ENCODE measurements around the gene RABEP1.
A peak's percentile ranks its signal among the peaks of the same experiment; 100 is the strongest.

The RABEP1 gene

GRCh38 chr17:5282642-5283217 lies 646 bp downstream of the RABEP1 start:
- peak; percentile 74 for DNase-seq

DNA sequence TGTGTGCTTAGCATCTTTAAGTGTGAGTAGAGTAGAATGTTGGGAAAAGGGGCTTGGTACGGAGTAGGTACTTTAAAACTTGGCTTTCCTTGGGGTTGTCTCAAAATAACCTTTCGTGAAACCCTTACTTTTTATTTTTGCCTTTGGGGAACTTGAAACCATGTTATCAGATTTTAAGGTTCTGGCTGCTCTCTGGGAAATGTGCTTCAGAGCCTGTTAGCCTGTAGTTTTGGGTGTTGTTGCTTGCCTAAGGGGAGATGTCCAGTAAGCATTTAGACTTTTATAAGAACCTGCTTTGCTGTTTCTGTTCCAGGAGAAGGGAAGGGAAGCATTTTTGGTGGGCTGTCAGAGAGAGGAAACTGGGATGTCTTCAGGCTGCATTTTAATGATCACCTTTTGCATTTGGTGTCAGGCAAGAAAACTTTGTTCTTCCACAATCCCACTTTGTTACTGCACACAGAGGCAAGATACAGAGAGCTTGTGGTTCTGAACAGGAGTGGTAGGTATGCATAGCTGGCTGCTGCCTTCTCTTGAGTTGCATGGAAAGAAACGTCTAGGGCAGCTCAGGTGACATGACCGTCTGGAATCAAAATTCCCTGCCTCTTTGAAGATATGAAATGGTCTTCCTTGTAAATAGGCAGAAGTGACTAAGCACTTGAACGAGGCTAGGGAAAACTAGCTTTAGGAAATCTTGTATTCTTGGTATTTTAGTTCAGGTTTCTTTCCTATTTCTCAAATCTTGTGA lies 1.7 kb downstream of the RABEP1 start:
- DNase-seq, result no peak

DNA sequence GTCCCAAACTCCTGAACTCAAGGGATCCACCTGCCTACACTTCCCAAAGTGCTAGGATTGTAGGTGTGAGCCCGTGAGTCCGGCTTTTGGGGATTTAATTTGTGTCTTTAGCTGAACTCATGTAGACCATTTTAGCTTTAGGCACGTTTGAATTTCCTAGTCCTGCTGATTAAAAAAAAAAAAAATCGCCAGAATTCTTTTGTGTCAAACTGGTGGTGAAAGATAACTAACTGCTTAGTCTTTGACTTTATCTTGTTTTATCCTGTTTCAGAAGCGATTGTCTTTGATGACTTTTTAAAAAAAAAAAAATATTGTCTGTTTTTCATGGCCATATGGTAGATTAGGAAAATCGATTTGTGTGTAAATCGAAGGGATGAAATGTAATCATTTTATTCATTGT lies 2.6 kb downstream of the RABEP1 start:
- DNase-seq, result no peak

DNA sequence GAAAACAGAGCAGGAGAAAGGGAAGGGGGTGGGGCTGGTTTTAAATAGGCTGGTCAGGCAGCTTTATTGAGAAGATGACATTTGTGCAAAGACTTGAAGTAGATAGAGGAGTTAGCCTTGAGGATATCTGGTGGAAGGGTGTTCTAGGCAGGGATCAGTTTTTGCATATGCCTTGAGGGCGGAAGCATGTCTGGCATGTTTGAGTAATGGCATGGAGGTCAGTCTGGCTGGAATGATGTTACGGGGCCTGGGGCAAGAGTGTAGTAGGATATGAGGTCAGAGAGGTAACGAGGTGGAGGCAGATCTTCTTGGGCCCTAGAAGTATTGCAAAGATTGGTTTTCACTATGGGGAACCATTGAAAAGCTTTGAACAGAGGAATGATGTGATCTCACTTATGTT lies 4.8 kb downstream of the RABEP1 start:
- DNase-seq, result no peak

GRCh38 chr17:5291683-5292350 lies 9.7 kb downstream of the RABEP1 start:
- DNase-seq, result no peak

GRCh38 chr17:5297245-5297644 lies 15.2 kb downstream of the RABEP1 start:
- peak; percentile 32 for DNase-seq

DNA sequence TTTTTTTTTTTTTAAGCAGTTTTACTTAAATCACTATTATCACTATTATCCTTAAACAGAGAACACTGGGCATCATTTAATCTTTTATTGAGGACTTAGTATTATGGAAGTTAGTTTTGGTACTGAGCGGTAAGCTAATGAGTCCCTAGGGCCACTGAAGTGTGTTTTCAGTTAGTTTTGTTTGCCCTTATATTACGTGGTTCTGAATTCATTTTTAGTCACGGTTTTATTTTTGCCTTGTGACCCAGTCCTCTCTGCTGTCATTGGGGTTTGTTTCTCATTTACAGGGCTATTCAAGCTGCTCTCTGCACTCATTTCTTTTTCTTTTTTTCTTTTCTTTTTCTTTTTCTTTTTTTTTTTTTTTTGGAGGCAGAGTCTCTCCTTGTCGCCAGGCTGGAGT lies 17.3 kb downstream of the RABEP1 start:
- DNase-seq, result no peak

- no peak for DNase-seq
Observed at GRCh38 chr17:5304636-5305035, 22.6 kb downstream of the RABEP1 start.

DNA sequence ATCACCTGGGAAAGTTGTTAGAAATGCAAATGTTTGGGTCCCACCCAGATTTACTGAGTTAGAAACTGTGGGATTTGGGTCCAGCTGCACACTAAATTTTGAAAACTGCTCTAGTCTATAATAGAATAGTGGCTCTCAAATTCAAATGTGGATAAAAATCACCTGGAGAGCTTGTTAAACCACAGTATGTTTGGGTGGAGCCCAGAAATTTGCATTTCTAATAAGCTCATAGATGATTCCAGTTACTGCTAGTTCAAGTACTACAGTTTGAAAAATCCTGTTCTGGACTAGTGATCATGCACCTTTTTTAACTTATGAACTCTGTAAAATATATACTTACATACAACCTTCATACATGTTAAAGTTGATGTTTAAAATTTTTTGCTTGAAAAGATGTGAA lies 27.8 kb downstream of the RABEP1 start:
- DNase-seq, result no peak

DNA sequence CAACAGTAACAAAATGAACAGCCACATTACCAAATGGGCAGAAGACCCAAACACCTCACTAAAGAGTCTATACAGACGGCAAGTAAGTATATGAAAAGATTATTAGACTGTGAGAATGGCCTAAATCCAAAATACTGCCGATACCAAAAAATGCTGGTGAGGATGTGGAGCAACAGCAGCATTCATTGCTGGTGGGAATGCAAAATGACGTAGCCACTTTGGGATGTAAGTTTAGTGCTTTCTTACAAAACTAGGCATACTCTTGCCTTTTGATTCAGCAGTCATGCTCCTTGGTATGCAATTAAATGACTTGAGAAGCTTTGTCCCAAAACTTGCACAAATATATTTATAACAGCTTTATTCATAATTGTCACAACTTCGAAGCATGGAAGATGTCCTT lies 43.8 kb downstream of the RABEP1 start:
- DNase-seq, result no peak

- no peak for DNase-seq
Observed at GRCh38 chr17:5329784-5330557, 47.9 kb downstream of the RABEP1 start.

DNA sequence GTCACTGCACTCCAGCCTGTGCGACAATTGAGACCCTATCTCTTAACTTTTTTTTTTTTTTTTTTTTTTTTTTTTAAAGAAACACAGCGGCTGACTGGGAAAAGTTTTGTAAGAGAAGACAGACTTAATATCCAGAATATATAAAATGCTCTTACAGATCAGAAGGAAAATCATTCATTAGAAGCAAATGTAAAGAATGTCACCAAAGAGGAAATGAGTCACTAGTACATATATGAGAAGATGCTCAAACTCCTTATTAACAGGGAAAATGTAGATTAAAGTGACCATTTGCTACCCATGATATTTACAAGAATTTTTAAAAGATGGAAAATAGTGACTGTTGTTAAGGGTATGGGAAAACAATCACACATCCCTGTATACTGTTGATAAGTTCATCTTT lies 48.9 kb downstream of the RABEP1 start:
- no peak for DNase-seq

DNA sequence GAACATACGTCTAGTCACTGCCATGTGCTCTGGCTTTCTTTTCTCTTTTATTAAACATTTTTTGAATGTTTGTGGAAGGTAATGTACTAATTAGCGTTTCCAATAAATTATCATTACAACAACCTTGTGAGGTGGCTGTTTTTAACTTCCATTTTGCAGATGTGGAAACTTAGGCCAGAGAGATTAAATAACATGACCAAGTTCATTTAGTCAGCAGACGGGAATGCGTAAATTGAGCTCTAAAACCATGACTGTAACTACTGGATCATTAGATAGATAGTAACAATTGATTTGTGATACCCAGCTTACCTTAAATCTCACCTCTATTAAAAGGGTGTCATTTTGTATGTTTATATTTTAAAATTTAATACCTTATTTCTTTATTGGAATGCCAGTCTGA lies 49.4 kb downstream of the RABEP1 start:
- no peak for DNase-seq

GRCh38 chr17:5344914-5345313 lies 62.8 kb downstream of the RABEP1 start:
- no peak for DNase-seq

DNA sequence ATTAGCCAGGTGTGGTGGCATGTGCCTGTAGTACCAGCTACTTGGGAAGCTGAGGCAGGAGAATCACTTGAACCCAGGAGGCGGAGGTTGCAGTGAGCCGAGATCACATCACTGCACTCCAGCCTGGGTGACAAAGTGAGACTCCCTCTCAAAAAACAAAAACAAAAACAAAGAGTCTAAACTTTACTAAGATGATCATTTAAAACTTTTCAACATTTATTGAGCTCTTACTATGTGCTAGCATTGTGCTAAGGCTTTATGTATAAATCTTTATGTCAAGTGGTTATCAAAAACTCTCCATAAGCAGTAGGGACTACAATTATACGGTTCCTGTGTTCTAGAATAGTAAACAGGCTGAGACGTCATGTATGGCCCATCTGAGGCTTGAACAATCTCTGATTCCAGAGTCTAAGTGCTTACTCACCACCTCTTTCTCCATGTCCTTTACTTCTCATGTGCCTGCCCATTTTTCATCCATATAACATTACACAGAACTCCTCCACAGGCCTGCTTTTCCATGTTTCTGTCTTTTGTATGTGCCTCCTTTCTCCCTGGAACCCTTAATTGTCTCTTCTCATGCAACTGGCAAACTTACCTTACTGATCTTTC lies 70.7 kb downstream of the RABEP1 start:
- no peak for DNase-seq

DNA sequence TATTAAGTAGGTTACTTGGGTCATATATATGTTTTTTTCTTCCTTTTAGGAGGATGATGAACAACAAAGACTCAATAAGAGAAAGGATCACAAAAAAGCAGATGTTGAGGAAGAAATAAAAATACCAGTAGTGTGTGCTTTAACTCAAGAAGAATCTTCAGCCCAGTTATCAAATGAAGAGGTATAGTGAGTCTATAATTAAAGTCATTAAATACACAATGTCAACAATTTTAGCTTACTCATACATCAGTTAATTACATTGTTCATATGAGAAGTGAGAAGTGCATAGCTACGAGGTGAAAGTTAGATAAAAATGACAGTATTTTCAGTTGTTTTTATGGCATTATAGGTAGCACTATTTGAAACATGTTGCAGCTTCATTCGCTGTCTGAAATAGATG lies 72.2 kb downstream of the RABEP1 start:
- no peak for DNase-seq

- no peak for DNase-seq
Observed at GRCh38 chr17:5354886-5355415, 72.9 kb downstream of the RABEP1 start.

- DNase-seq, result peak; percentile 52
Observed at GRCh38 chr17:5355421-5356129, 73.5 kb downstream of the RABEP1 start.

GRCh38 chr17:5361426-5361825 lies 79.3 kb downstream of the RABEP1 start:
- no peak for DNase-seq

DNA sequence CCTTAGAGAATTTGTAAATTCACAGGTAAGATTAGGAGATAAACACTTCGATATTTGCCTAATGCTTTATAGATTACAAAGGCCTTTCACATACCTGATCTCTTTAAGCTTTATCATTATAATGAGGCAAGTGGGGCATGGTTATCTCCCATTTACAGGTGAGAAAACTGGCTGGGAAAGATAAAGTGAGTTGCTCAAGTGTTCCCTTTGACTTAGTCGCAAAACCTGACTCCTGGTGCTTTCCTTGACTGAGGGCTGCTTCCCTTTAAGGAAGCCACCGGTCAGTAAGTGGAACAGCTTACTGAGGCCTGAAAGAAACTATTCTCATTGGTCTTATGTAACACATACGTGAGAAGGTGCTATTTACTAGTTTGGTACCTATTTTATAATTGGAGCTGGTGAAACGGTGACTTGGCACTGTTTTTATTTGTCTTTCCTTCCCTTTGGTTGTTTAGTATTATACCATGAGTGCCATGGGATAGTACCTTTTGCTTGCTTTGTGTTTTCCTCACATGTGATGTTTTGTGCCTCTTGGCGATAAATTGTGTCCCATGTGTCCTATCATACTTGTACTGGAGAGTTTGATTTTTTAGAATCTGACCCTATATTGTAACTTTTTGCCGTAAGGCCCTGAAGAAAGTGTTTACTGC lies 80.2 kb downstream of the RABEP1 start:
- no peak for DNase-seq

GRCh38 chr17:5364156-5364555 lies 82.1 kb downstream of the RABEP1 start:
- no peak for DNase-seq

GRCh38 chr17:5364696-5365095 lies 82.6 kb downstream of the RABEP1 start:
- no peak for DNase-seq

All from NCI-H82 (cell line).